Keratinocyte (primary cell): Measurements from ENCODE around the gene RPS23. TPM values are rescaled to one million over a fixed set of nuclear protein-coding genes. Genes with fewer than 3 reads are reported as not detected.

ENCODE experiments used
- DNase-seq: peaks from one replicate; pipeline ENCODE4 v3.0.0-alpha.2; 2011; ENCODE audit warnings: low read depth, missing footprints, low spot score
- FAIRE-seq: peaks from 2 replicates; lab custom pipeline; 2011; peaks lifted over from hg19 to GRCh38; lab: Jason Lieb, UNC
- H2AFZ ChIP-seq: 2 replicates; pipeline ENCODE4 v1.6.0; 2012; ENCODE audit warnings: low read length, control low read depth, inconsistent platforms; ENCODE audit not compliant: control insufficient read depth
- H3K27ac ChIP-seq: 2 replicates; pipeline ENCODE4 v1.5.1; 2011; ENCODE audit warnings: low read length; ENCODE audit not compliant: control insufficient read depth, insufficient read depth
- H3K27me3 ChIP-seq: 3 replicates; pipeline ENCODE4 v1.6.0; 2011; ENCODE audit warnings: low read length; ENCODE audit not compliant: control insufficient read depth, insufficient read depth; ENCODE audit errors: extremely low read depth
- H3K36me3 ChIP-seq, 2 experiments: 2 replicates in 1 of 2; 3 replicates in 1 of 2; pipeline ENCODE4 v1.5.1; 2011; ENCODE audit warnings: low read length in 2 of 2, mild to moderate bottlenecking in 1 of 2; ENCODE audit not compliant: control insufficient read depth in 2 of 2, insufficient read depth in 2 of 2; ENCODE audit errors: extremely low read depth in 1 of 2
- H3K4me1 ChIP-seq: 3 replicates; pipeline ENCODE4 v1.5.1; 2011; ENCODE audit warnings: low read length; ENCODE audit not compliant: control insufficient read depth, insufficient read depth; ENCODE audit errors: extremely low read depth
- H3K4me2 ChIP-seq: 3 replicates; pipeline ENCODE4 v1.6.0; 2011; ENCODE audit warnings: low read depth, low read length; ENCODE audit not compliant: control insufficient read depth, insufficient read depth; ENCODE audit errors: extremely low read depth
- H3K4me3 ChIP-seq, 3 experiments: fragments of 200-600 bp in 1 of 3; sonication (generic) in 1 of 3; 2 replicates in 2 of 3; 3 replicates in 1 of 3; pipeline ENCODE4 v1.5.1; 2011 to 2016; ENCODE audit warnings: low read length in 3 of 3, mild to moderate bottlenecking in 3 of 3, control low read depth in 2 of 3, inconsistent platforms in 1 of 3, low read depth in 1 of 3, mixed read lengths in 1 of 3, mixed run types in 1 of 3, moderate library complexity in 1 of 3; ENCODE audit not compliant: control insufficient read depth in 2 of 3, insufficient read depth in 2 of 3; ENCODE audit errors: extremely low read depth in 1 of 3
- H3K79me2 ChIP-seq: 2 replicates; pipeline ENCODE4 v1.6.0; 2012; ENCODE audit warnings: low read length; ENCODE audit not compliant: control insufficient read depth, insufficient read depth
- H3K9ac ChIP-seq: 3 replicates; pipeline ENCODE4 v1.6.0; 2011; ENCODE audit warnings: low read length; ENCODE audit not compliant: control insufficient read depth, insufficient read depth; ENCODE audit errors: extremely low read depth
- H3K9me1 ChIP-seq: 3 replicates; pipeline ENCODE4 v1.6.0; 2011; ENCODE audit warnings: low read length; ENCODE audit not compliant: control insufficient read depth, insufficient read depth; ENCODE audit errors: extremely low read depth
- H3K9me3 ChIP-seq: 2 replicates; pipeline ENCODE4 v1.5.1; 2012; ENCODE audit warnings: low read depth, low read length; ENCODE audit not compliant: control insufficient read depth
- H4K20me1 ChIP-seq: 3 replicates; pipeline ENCODE4 v1.6.0; 2011; ENCODE audit warnings: low read length; ENCODE audit not compliant: control insufficient read depth, insufficient read depth; ENCODE audit errors: extremely low read depth
- CTCF ChIP-seq, 3 experiments: IDR thresholded peaks in 1 of 3; conservative IDR thresholded peaks in 1 of 3; optimal IDR thresholded peaks in 1 of 3; 2 replicates in 2 of 3; 3 replicates in 1 of 3; pipeline versions ENCODE3 to v1.5.1; 2011; ENCODE audit warnings: low read length in 3 of 3, mild to moderate bottlenecking in 3 of 3, moderate library complexity in 2 of 3, control low read depth in 1 of 3, inconsistent platforms in 1 of 3; ENCODE audit not compliant: insufficient read depth in 2 of 3; ENCODE audit errors: extremely low read depth in 1 of 3
- EZH2 ChIP-seq: IDR thresholded peaks from one replicate; pipeline ENCODE4 v1.6.1; 2012; ENCODE audit warnings: inconsistent platforms, mild to moderate bottlenecking, low read length, moderate library complexity
- dilution Hi-C: fragments of 300-500 bp; cut with MboI; formaldehyde crosslinking; loops from one replicate; pipeline ENCODE4 v1.7.0; 2020; ENCODE audit warnings: low sequenced_read_pairs; ENCODE audit not compliant: extremely low pct_ligation_motif_present
- polyA plus RNA-seq, 5 experiments: library from polyadenylated mRNA; depleted of rRNA in 3 of 5; stranded (reverse) in 3 of 5; stranded (forward) in 1 of 5; unstranded in 1 of 5; fragments of >200 nt; gene quantifications; 1 replicate in 1 of 5; 2 replicates in 3 of 5; 3 replicates in 1 of 5; pipeline versions ENCODE4 v1.2.1 to v1.2.3, GENCODE V29; 2011 to 2012; ENCODE audit warnings: missing spikeins in 2 of 5, low read depth in 1 of 5, low replicate concordance in 1 of 5

Gene RPS23
- polyA plus RNA-seq, 1 donor (not counting 4 experiments of a cell fraction or from before 2014, with no cell fraction given), result 2,776 TPM

GRCh38 chr5:82297711-82298110 lies 19.6 kb upstream of the RPS23 start:
- H3K9me3 ChIP-seq, result no peaks in the 10 kb centered on the region
- no peak for TF ChIP-seq CTCF (optimal IDR thresholded peaks at IDR 0.05 in 1 of 3, IDR thresholded peaks at IDR 0.05 in 1 of 3, conservative IDR thresholded peaks at IDR 0.05 in 1 of 3; ENCODE audit: extremely low read depth in 1 of 3, insufficient read depth in 2 of 3, low read length in 3 of 3)
- TF ChIP-seq EZH2, result no peak
- H3K27ac ChIP-seq, result no peak overlapping the region
- DNase-seq (no peak), FAIRE-seq (no peak)
- H2AFZ ChIP-seq, result no peak overlapping the region
- H3K79me2 ChIP-seq, result no peaks in the 10 kb centered on the region
- no peak overlapping the region for H3K4me2 ChIP-seq
- dilution Hi-C loops, result no loop called here
- peaks cover 6% of the 10 kb centered on the region for H3K4me1 ChIP-seq
- no peaks in the 10 kb centered on the region for H3K36me3 ChIP-seq
- no peak overlapping the region for H3K9ac ChIP-seq
- no peaks in the 10 kb centered on the region for H3K27me3 ChIP-seq
- H4K20me1 ChIP-seq, result no peaks in the 10 kb centered on the region
- H3K4me3 ChIP-seq, result no peak overlapping the region
- no peaks in the 10 kb centered on the region for H3K9me1 ChIP-seq

GRCh38 chr5:82296929-82297328 lies 18.8 kb upstream of the RPS23 start:
- H3K4me2 ChIP-seq, result no peak overlapping the region
- no peaks in the 10 kb centered on the region for H3K27me3 ChIP-seq
- H3K4me1 ChIP-seq, result peaks cover 6% of the 10 kb centered on the region
- H3K79me2 ChIP-seq, result no peaks in the 10 kb centered on the region
- no peaks in the 10 kb centered on the region for H4K20me1 ChIP-seq
- H3K9me1 ChIP-seq, result no peaks in the 10 kb centered on the region
- H3K27ac ChIP-seq, result no peak overlapping the region
- H2AFZ ChIP-seq, result no peak overlapping the region
- no peak overlapping the region for H3K9ac ChIP-seq
- no peak overlapping the region for H3K4me3 ChIP-seq
- DNase-seq, result no peak
- no peak for FAIRE-seq
- no peaks in the 10 kb centered on the region for H3K9me3 ChIP-seq
- H3K36me3 ChIP-seq, result no peaks in the 10 kb centered on the region
- no peak for TF ChIP-seq CTCF (optimal IDR thresholded peaks at IDR 0.05 in 1 of 3, IDR thresholded peaks at IDR 0.05 in 1 of 3, conservative IDR thresholded peaks at IDR 0.05 in 1 of 3; ENCODE audit: extremely low read depth in 1 of 3, insufficient read depth in 2 of 3, low read length in 3 of 3)
- no peak for TF ChIP-seq EZH2
- dilution Hi-C loops, result no loop called here
